Glutamatergic neuron (in vitro differentiated cells): ENCODE measurements around the gene ITPA. TPM values are rescaled to one million over a fixed set of nuclear protein-coding genes. Genes with fewer than 3 reads are reported as not detected.

Experiments
- DNase-seq: peaks from one replicate; pipeline ENCODE4 v3.0.0; 2022
- H3K27ac Mint-ChIP-seq: one replicate; pipeline ENCODE4 v1.8.0; 2020; ENCODE audit warnings: mild to moderate bottlenecking, mixed read lengths, inconsistent platforms; ENCODE audit not compliant: unreplicated experiment
- H3K27me3 Mint-ChIP-seq: one replicate; pipeline ENCODE4 v1.8.0; 2020; ENCODE audit warnings: mild to moderate bottlenecking, moderate library complexity, mixed read lengths, inconsistent platforms; ENCODE audit not compliant: unreplicated experiment
- H3K36me3 Mint-ChIP-seq: one replicate; pipeline ENCODE4 v1.8.0; 2020; ENCODE audit warnings: mild to moderate bottlenecking, mixed read lengths, inconsistent platforms; ENCODE audit not compliant: unreplicated experiment
- H3K4me1 Mint-ChIP-seq: one replicate; pipeline ENCODE4 v1.8.0; 2020; ENCODE audit warnings: mild to moderate bottlenecking, low read depth, mixed read lengths, inconsistent platforms; ENCODE audit not compliant: unreplicated experiment
- H3K4me3 Mint-ChIP-seq: one replicate; pipeline ENCODE4 v1.8.0; 2020; ENCODE audit warnings: mild to moderate bottlenecking, mixed read lengths, inconsistent platforms; ENCODE audit not compliant: unreplicated experiment
- H3K9me3 Mint-ChIP-seq: one replicate; pipeline ENCODE4 v1.8.0; 2020; ENCODE audit warnings: mild to moderate bottlenecking, moderate library complexity, mixed read lengths, inconsistent platforms; ENCODE audit not compliant: unreplicated experiment
- total RNA-seq: library from RNA; stranded (reverse); fragmentation: NEBNext Ultra II Directional; extraction: Animal tissue kit (Norgen Biotek cat#: 25700); gene quantifications from one replicate; pipeline ENCODE4 v1.2.1, GENCODE V29; 2021; ENCODE audit not compliant: unreplicated experiment
- TF ChIP-seq, protein P1 (sequence below): fragments of 200-600 bp; sonication (generic); IDR thresholded peaks from one replicate; pipeline ENCODE4 v1.5.0; 2021; ENCODE audit not compliant: partially characterized antibody, unreplicated experiment

Gene ITPA
- total RNA-seq, 1 donor from 2014 or later = 72.1 TPM

DNA sequence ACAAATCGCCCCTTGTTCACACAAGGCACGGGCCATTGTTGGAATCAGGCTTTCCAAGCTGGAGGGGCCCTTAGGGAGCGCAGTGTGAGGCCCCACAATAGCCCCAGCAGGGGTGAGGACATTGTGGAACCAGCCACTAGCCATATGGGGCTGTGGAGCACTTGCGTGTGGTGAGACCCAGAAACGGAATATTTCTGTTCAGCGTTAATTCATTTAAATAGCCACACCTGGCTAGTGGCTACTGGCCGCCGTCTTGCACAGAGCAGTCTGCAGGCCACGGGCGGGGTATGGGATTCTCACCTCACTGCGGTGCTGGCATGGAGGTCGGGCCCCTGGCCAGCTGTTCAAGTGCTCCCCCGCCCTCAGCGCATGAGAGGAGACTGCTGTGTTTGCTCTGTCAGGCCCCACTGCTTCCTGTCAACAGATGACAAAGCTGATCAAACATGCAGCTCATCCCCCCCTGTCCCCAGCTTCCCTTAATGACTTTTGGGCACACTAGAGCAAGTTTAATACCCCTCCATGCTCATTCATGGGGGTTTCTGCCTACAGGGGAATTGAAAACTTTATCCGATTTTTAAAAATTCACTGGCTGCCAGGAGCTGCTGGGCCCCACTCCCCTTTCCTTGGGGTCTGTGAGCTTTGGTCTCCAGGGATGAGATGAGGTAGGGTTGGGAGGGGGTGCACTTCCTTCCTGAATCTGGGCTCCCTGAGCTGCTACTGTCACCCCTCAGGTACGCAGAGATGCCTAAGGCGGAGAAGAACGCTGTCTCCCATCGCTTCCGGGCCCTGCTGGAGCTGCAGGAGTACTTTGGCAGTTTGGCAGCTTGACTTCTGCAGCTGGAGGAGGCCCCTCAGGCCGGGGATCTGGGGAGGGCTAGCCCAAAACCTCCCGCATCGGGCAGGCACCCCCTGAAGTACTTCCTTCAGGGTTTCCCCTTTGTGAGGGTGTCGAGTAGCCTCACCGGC is 13.6 kb downstream of the ITPA start:
- Mint-ChIP-seq H3K27me3 (peaks cover 2% of the 10 kb centered on the region), H3K4me1 (peaks cover 3% of the 10 kb centered on the region), H3K36me3 (no peaks in the 10 kb centered on the region), H3K9me3 (peaks cover 8% of the 10 kb centered on the region), H3K27ac (peak overlapping the region; percentile 48), H3K4me3 (no peak overlapping the region)
- DNase-seq = peak; percentile 35
- TF ChIP-seq, protein P1, sequence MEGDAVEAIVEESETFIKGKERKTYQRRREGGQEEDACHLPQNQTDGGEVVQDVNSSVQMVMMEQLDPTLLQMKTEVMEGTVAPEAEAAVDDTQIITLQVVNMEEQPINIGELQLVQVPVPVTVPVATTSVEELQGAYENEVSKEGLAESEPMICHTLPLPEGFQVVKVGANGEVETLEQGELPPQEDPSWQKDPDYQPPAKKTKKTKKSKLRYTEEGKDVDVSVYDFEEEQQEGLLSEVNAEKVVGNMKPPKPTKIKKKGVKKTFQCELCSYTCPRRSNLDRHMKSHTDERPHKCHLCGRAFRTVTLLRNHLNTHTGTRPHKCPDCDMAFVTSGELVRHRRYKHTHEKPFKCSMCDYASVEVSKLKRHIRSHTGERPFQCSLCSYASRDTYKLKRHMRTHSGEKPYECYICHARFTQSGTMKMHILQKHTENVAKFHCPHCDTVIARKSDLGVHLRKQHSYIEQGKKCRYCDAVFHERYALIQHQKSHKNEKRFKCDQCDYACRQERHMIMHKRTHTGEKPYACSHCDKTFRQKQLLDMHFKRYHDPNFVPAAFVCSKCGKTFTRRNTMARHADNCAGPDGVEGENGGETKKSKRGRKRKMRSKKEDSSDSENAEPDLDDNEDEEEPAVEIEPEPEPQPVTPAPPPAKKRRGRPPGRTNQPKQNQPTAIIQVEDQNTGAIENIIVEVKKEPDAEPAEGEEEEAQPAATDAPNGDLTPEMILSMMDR = no peak

DNA sequence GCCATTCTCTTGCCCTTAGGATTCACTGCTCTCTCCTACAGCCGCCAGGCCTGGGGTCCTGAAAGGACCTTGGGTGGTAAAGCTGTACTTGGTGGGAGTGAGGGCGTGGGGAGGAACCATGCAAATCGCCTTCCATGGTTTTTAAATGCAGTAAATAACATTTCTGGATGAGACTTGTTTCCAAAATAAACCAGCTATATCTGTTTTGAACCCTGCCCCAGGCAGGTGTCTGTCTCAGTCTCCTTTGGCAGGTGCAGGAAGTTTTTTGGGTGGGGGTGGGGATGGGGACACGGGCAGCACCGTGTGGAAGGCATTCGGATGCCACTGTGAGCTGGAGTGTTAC is 14.3 kb downstream of the ITPA start:
- Mint-ChIP-seq H3K27ac (no peak overlapping the region), H3K4me3 (no peak overlapping the region), H3K36me3 (no peaks in the 10 kb centered on the region)

DNA sequence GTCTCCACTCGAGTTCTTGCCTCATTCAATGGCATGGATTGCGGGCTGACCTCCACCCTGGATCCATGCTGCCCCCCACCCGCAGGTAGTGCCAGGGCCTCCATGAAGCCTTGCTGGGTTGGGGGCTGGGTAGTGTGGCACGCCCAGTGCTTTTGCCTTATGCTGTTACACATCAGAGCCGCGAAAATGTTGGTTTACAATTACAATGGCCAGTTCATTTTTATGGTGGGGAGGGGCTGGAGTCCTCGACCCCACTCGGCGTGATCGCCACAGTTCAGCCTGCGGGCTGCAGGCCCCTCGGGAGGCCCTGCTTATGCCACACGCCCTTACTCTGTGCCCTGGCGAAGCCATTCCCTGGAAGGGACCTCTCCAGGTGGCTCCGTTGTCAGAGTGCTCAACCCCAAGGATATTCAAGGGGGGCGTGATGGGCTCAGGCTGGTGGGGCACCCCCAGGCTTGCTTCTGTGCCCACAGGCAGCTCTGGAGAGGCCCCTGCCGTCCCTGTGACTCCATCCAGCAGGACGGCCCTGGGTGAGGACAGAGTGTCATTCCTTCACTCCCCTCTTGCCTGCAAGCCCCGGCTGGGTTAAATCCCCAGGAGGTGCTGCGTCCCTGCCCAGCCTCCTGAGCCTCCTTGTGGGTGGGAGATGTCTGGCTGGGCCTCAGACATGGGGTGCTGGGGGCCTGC is 14.8 kb downstream of the ITPA start:
- TF ChIP-seq, protein P1 = no peak
- Mint-ChIP-seq H3K9me3 (peaks cover 8% of the 10 kb centered on the region), H3K4me3 (no peak overlapping the region), H3K27ac (no peak overlapping the region), H3K27me3 (peaks cover 2% of the 10 kb centered on the region), H3K36me3 (no peaks in the 10 kb centered on the region), H3K4me1 (peaks cover 3% of the 10 kb centered on the region)
- no peak for DNase-seq

More for the DNA sequence above, 14.3 kb downstream of the ITPA start:
- TF ChIP-seq, protein P1 = no peak
- Mint-ChIP-seq H3K9me3 (peaks cover 8% of the 10 kb centered on the region), H3K4me1 (peaks cover 3% of the 10 kb centered on the region), H3K27me3 (peaks cover 2% of the 10 kb centered on the region)
- DNase-seq = no peak

DNA sequence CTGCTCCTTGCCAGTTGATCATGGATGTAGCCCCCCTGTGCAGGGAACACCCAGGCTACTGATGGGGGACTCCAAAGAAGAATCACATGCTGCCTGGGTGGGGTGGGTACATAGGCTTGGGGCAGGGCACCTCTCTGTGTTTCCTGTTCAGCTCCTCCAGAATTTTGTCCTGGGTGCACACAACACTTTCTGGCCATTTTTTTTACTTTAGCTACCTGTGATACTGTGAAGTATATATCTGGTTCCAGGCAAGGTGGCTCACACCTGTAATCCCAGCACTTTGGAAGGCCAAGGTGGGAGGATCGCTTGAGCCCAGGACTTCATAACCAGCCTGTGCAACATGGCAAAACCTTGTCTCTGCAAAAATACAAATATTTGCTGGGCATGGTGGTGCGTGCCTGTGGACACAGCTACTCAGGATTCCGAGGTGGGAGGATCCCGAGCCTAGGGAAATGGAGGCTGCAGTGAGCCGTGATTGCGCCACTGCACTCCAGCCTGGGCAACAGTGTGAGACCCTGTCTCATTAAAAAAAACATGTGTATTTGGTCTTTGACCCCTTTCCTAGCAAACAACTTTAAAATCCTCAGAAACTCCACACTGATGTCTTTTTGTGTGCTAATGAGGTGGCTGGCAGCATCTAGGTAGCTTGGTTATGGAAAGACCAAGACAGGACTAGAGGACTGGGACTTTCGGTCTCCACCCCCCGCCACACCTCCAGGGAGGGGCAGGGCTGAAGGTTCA is 15.6 kb downstream of the ITPA start:
- H3K27me3 Mint-ChIP-seq = peaks cover 2% of the 10 kb centered on the region
- H3K9me3 Mint-ChIP-seq = peaks cover 8% of the 10 kb centered on the region
- no peaks in the 10 kb centered on the region for H3K36me3 Mint-ChIP-seq
- H3K4me3 Mint-ChIP-seq = no peak overlapping the region
- peaks cover 3% of the 10 kb centered on the region for H3K4me1 Mint-ChIP-seq
- no peak overlapping the region for H3K27ac Mint-ChIP-seq
- no peak for DNase-seq
- TF ChIP-seq, protein P1 = no peak
